GM18502 (cell line): ENCODE data around the gene MEPE.
"Not testable (repeated sequence)": the region's sequence is repeated elsewhere in the genome, so short reads cannot be mapped to it uniquely, and the experiment has no call there.

Experiments used
- ATAC-seq: cut with Tn5 transposase; IDR thresholded peaks from one replicate; pipeline ENCODE4 v1.9.1; 2021; ENCODE audit warnings: mild to moderate bottlenecking; ENCODE audit not compliant: unreplicated experiment, poor library complexity

The MEPE gene

GRCh38 chr4:87881115-87881514 lies 48.3 kb downstream of the MEPE start:
- ATAC-seq, result no peak

- ATAC-seq, result no peak
These were observed 49.6 kb downstream of the MEPE start for GRCh38 chr4:87882321-87882720.

- no peak for ATAC-seq
These were observed 50.1 kb downstream of the MEPE start for GRCh38 chr4:87882861-87883260.

GRCh38 chr4:87884976-87885549 lies 52.3 kb downstream of the MEPE start:
- ATAC-seq, result no peak

GRCh38 chr4:87886083-87886482 lies 53.3 kb downstream of the MEPE start:
- ATAC-seq, result no peak

- not testable (repeated sequence) for ATAC-seq
These were observed 58.0 kb downstream of the MEPE start for GRCh38 chr4:87890753-87891152.

- no peak for ATAC-seq
These were observed 63.3 kb downstream of the MEPE start for GRCh38 chr4:87895964-87896621.
